Measurements from ENCODE around the gene VCL.

GRCh38 chr10:74113546-74113945 is 115.6 kb downstream of the VCL start:
- TF ChIP-seq POLR2A (IDR thresholded peaks at IDR 0.05) (no peak), CTCF (IDR thresholded peaks at IDR 0.05) (no peak)
